ENCODE results near the gene PECR.
A peak's percentile ranks its signal among the peaks of the same experiment; 100 is the strongest.

Gene PECR

GRCh38 chr2:216071111-216071851 is 10.3 kb downstream of the PECR start:
- DNase-seq (ENCODE audit: low read depth, low spot score): no peak

GRCh38 chr2:216070195-216070594 is 11.4 kb downstream of the PECR start:
- DNase-seq (ENCODE audit: low read depth, low spot score): no peak

GRCh38 chr2:216069028-216069427 is 12.6 kb downstream of the PECR start:
- DNase-seq (ENCODE audit: low read depth, low spot score): no peak

GRCh38 chr2:216066230-216066629 is 15.4 kb downstream of the PECR start:
- peak; percentile 78 for DNase-seq (ENCODE audit: low read depth, low spot score)

- DNase-seq (ENCODE audit: low read depth, low spot score): no peak
These were observed 16.9 kb downstream of the PECR start for GRCh38 chr2:216064665-216065064.

- DNase-seq (ENCODE audit: low read depth, low spot score): no peak
These were observed 17.5 kb downstream of the PECR start for GRCh38 chr2:216064014-216064630.

- DNase-seq (ENCODE audit: low read depth, low spot score): no peak
These were observed 22.3 kb downstream of the PECR start for GRCh38 chr2:216059233-216059834.

- DNase-seq (ENCODE audit: low read depth, low spot score): no peak
These were observed 23.9 kb downstream of the PECR start for GRCh38 chr2:216057688-216058193.

- DNase-seq (ENCODE audit: low read depth, low spot score): no peak
These were observed 24.9 kb downstream of the PECR start for GRCh38 chr2:216056739-216057138.

- no peak for DNase-seq (ENCODE audit: low read depth, low spot score)
These were observed 25.9 kb downstream of the PECR start for GRCh38 chr2:216055680-216056079.

GRCh38 chr2:216052420-216052819 is 29.2 kb downstream of the PECR start:
- DNase-seq (ENCODE audit: low read depth, low spot score): no peak

- DNase-seq (ENCODE audit: low read depth, low spot score): no peak
These were observed 30.3 kb downstream of the PECR start for GRCh38 chr2:216051350-216051749.

- DNase-seq (ENCODE audit: low read depth, low spot score): no peak
These were observed 32.2 kb downstream of the PECR start for GRCh38 chr2:216049452-216049851.

- no peak for DNase-seq (ENCODE audit: low read depth, low spot score)
These were observed 34.2 kb downstream of the PECR start for GRCh38 chr2:216047397-216047796.

GRCh38 chr2:216044883-216045486 is 36.6 kb downstream of the PECR start:
- no peak for DNase-seq (ENCODE audit: low read depth, low spot score)

GRCh38 chr2:216043949-216044348 is 37.7 kb downstream of the PECR start:
- DNase-seq (ENCODE audit: low read depth, low spot score): no peak

- no peak for DNase-seq (ENCODE audit: low read depth, low spot score)
These were observed 40.2 kb downstream of the PECR start for GRCh38 chr2:216041438-216041837.

- DNase-seq (ENCODE audit: low read depth, low spot score): no peak
These were observed 41.7 kb downstream of the PECR start for GRCh38 chr2:216039918-216040317.

GRCh38 chr2:216034065-216034464 is 47.5 kb downstream of the PECR start:
- peak; percentile 42 for DNase-seq (ENCODE audit: low read depth, low spot score)

GRCh38 chr2:216033403-216033802 is 48.2 kb downstream of the PECR start:
- DNase-seq (ENCODE audit: low read depth, low spot score): no peak

- DNase-seq (ENCODE audit: low read depth, low spot score): peak; percentile 60
These were observed 49.5 kb downstream of the PECR start for GRCh38 chr2:216031960-216032689.

- DNase-seq (ENCODE audit: low read depth, low spot score): no peak
These were observed 51.4 kb downstream of the PECR start for GRCh38 chr2:216030216-216030615.

All from brain pericyte (primary cell).